Measurements from ENCODE around the gene DCDC1. TPM values are rescaled to one million over a fixed set of nuclear protein-coding genes. Genes with fewer than 3 reads are reported as not detected.

The DCDC1 gene
- total RNA-seq (2021), result 1.5 and 2.2 TPM in 2 replicates
- percentile 33 among the genes with signal in this experiment for Bru-seq, nascent RNA
- BruChase-seq, experiment 1, labeled RNA remaining after a 2-hour chase, result percentile 32 among the genes with signal in this experiment
- percentile 22 among the genes with signal in this experiment for BruChase-seq, experiment 2, labeled RNA remaining after a 6-hour chase
- long read RNA-seq, partial matches to known transcripts, result 0 of 3 reads
- long read RNA-seq, other reads (novel, unspliced or antisense), result 3 of 3 reads

GRCh38 chr11:31369348-31370329, at the start of gene DCDC1, which contains the start of gene DNAJC24:
Gene DCDC1, minus strand, starts transcription at chr11:31369739. Its CDS starts 41,459 bp downstream, at chr11:31328280.
Gene DNAJC24, plus strand, starts transcription at chr11:31369860. Its CDS starts 889 bp downstream, at chr11:31370749.
- POLR2A ChIA-PET (ENCODE audit: unreplicated experiment), result interaction anchor here (0.6 to 0.8 kb wide), 5 partner anchors 9 to 773 kb away, joined by 4 to 12 read pairs (median 4); no protein-coding TSS in a partner anchor
- H3K27ac ChIP-seq, result 0 out of 2 replicates have a peak within 1 kb of the TSS, but pooled peaks have one; percentile 22
- H3K4me1 ChIP-seq (replicated peaks; ENCODE audit: insufficient read depth), result peaks cover 16% of the 10 kb centered on the region
- BruUV-seq (replicated peaks), result TSS peak; percentile 75
- CTCF ChIA-PET, result no interaction called here
- peaks cover 22% of the 10 kb centered on the region for H3K79me2 ChIP-seq (ENCODE audit: low read depth)
- intact Hi-C loops (cut with micrococcal nuclease; ENCODE audit: unreplicated experiment), result no loop called here
- TF ChIP-seq CTCF (conservative IDR thresholded peaks at IDR 0.05), result no peak
- no peaks in the 10 kb centered on the region for H3K9me2 ChIP-seq (ENCODE audit: insufficient read depth)
- no peaks in the 10 kb centered on the region; the same call in 1 of the 2 replicates for H3F3A ChIP-seq (ENCODE audit: insufficient read depth, low read depth)
- peak within 1 kb of the TSS; percentile 100 for H2AFZ ChIP-seq
- no peaks in the 10 kb centered on the region for H3K27me3 ChIP-seq (ENCODE audit: insufficient read depth, low read depth)
- H3K36me3 ChIP-seq (ENCODE audit: low read depth), result no peaks in the 10 kb centered on the region; the same call in 1 of the 2 replicates
- H3K9me3 ChIP-seq (ENCODE audit: insufficient read depth, low read depth), result no peaks in the 10 kb centered on the region
- peak; percentile 90 for DNase-seq
- H3K4me3 ChIP-seq, result peak within 1 kb of the TSS; percentile 93
- H4K20me1 ChIP-seq (ENCODE audit: insufficient read depth), result no peaks in the 10 kb centered on the region
- peak within 1 kb of the TSS; percentile 89 for H3K4me2 ChIP-seq

- no peaks in the 10 kb centered on the region for H3K79me2 ChIP-seq (ENCODE audit: low read depth)
- no peak overlapping the region for H2AFZ ChIP-seq
- H3K9me2 ChIP-seq (ENCODE audit: insufficient read depth), result no peaks in the 10 kb centered on the region; the same call in 1 of the 2 replicates
- TF ChIP-seq CTCF (conservative IDR thresholded peaks at IDR 0.05) (no peak), EZH2 (IDR thresholded peaks at IDR 0.05; ENCODE audit: low read depth) (no peak)
- no peaks in the 10 kb centered on the region for H3F3A ChIP-seq (ENCODE audit: insufficient read depth, low read depth)
- H3K9me3 ChIP-seq (ENCODE audit: insufficient read depth, low read depth), result no peaks in the 10 kb centered on the region
- no peaks in the 10 kb centered on the region for H3K4me1 ChIP-seq (replicated peaks; ENCODE audit: insufficient read depth)
- no peak overlapping the region for H3K4me2 ChIP-seq
- ChIA-PET CTCF (no interaction called here), POLR2A (ENCODE audit: unreplicated experiment) (no interaction called here)
- H3K36me3 ChIP-seq (ENCODE audit: low read depth), result 0 out of 2 replicates have a peak, but pooled peaks cover 3% of the 10 kb centered on the region
- H3K4me3 ChIP-seq, result no peak overlapping the region
- no peak overlapping the region for H3K27ac ChIP-seq
- no TSS peak for BruUV-seq (replicated peaks)
- no peak for DNase-seq
- H4K20me1 ChIP-seq (ENCODE audit: insufficient read depth), result no peaks in the 10 kb centered on the region
- no peaks in the 10 kb centered on the region for H3K27me3 ChIP-seq (ENCODE audit: insufficient read depth, low read depth)
- intact Hi-C loops (cut with micrococcal nuclease; ENCODE audit: unreplicated experiment), result no loop called here
Measured at GRCh38 chr11:31419138-31419537, 49.6 kb upstream of the DCDC1 start.

GRCh38 chr11:31417816-31418215, 48.3 kb upstream of the DCDC1 start:
- no TSS peak for BruUV-seq (replicated peaks)
- 0 out of 2 replicates have a peak, but pooled peaks cover 3% of the 10 kb centered on the region for H3K36me3 ChIP-seq (ENCODE audit: low read depth)
- DNase-seq, result no peak
- POLR2A ChIA-PET (ENCODE audit: unreplicated experiment), result no interaction called here
- H4K20me1 ChIP-seq (ENCODE audit: insufficient read depth), result no peaks in the 10 kb centered on the region
- intact Hi-C loops (cut with micrococcal nuclease; ENCODE audit: unreplicated experiment), result no loop called here
- no peak overlapping the region for H2AFZ ChIP-seq
- no peaks in the 10 kb centered on the region for H3F3A ChIP-seq (ENCODE audit: insufficient read depth, low read depth)
- TF ChIP-seq CTCF (conservative IDR thresholded peaks at IDR 0.05) (no peak), EZH2 (IDR thresholded peaks at IDR 0.05; ENCODE audit: low read depth) (no peak)
- H3K79me2 ChIP-seq (ENCODE audit: low read depth), result no peaks in the 10 kb centered on the region
- no peaks in the 10 kb centered on the region for H3K9me3 ChIP-seq (ENCODE audit: insufficient read depth, low read depth)
- no peak overlapping the region for H3K4me2 ChIP-seq
- H3K4me1 ChIP-seq (replicated peaks; ENCODE audit: insufficient read depth), result no peaks in the 10 kb centered on the region
- no peak overlapping the region for H3K27ac ChIP-seq
- no peak overlapping the region for H3K4me3 ChIP-seq
- CTCF ChIA-PET, result no interaction called here
- H3K27me3 ChIP-seq (ENCODE audit: insufficient read depth, low read depth), result no peaks in the 10 kb centered on the region
- no peaks in the 10 kb centered on the region; the same call in 1 of the 2 replicates for H3K9me2 ChIP-seq (ENCODE audit: insufficient read depth)
